ENCODE data around the gene CCDC172.
A peak's percentile ranks its signal among the peaks of the same experiment; 100 is the strongest.

Gene CCDC172

GRCh38 chr10:116324227-116324950 lies at the start of gene CCDC172:
Gene CCDC172, plus strand, starts transcription at chr10:116324448. Its CDS starts 564 bp downstream, at chr10:116325012.
- DNase-seq (ENCODE audit: low read depth, low spot score), result no peak

- no peak for DNase-seq (ENCODE audit: low read depth, low spot score)
Measured at GRCh38 chr10:116276981-116277380, 47.3 kb upstream of the CCDC172 start.

GRCh38 chr10:116278846-116279245 lies 45.4 kb upstream of the CCDC172 start:
- no peak for DNase-seq (ENCODE audit: low read depth, low spot score)

GRCh38 chr10:116281775-116282174 lies 42.5 kb upstream of the CCDC172 start:
- no peak for DNase-seq (ENCODE audit: low read depth, low spot score)

- no peak for DNase-seq (ENCODE audit: low read depth, low spot score)
Measured at GRCh38 chr10:116286626-116287200, 37.5 kb upstream of the CCDC172 start.

GRCh38 chr10:116287906-116288501 lies 36.2 kb upstream of the CCDC172 start:
- peak; percentile 24 for DNase-seq (ENCODE audit: low read depth, low spot score)

GRCh38 chr10:116289652-116290051 lies 34.6 kb upstream of the CCDC172 start:
- DNase-seq (ENCODE audit: low read depth, low spot score), result no peak

GRCh38 chr10:116292493-116292892 lies 31.8 kb upstream of the CCDC172 start:
- no peak for DNase-seq (ENCODE audit: low read depth, low spot score)

- no peak for DNase-seq (ENCODE audit: low read depth, low spot score)
Measured at GRCh38 chr10:116296291-116296721, 27.9 kb upstream of the CCDC172 start.

GRCh38 chr10:116298586-116298985 lies 25.7 kb upstream of the CCDC172 start:
- DNase-seq (ENCODE audit: low read depth, low spot score), result no peak

GRCh38 chr10:116300542-116300941 lies 23.7 kb upstream of the CCDC172 start:
- DNase-seq (ENCODE audit: low read depth, low spot score), result no peak

- DNase-seq (ENCODE audit: low read depth, low spot score), result no peak
Measured at GRCh38 chr10:116304923-116305322, 19.3 kb upstream of the CCDC172 start.

GRCh38 chr10:116306847-116307246 lies 17.4 kb upstream of the CCDC172 start:
- no peak for DNase-seq (ENCODE audit: low read depth, low spot score)

- DNase-seq (ENCODE audit: low read depth, low spot score), result no peak
Measured at GRCh38 chr10:116307455-116307854, 16.8 kb upstream of the CCDC172 start.

GRCh38 chr10:116311016-116311415 lies 13.2 kb upstream of the CCDC172 start:
- no peak for DNase-seq (ENCODE audit: low read depth, low spot score)

GRCh38 chr10:116311706-116312490 lies 12.3 kb upstream of the CCDC172 start:
- DNase-seq (ENCODE audit: low read depth, low spot score), result no peak

- no peak for DNase-seq (ENCODE audit: low read depth, low spot score)
Measured at GRCh38 chr10:116312548-116312947, 11.7 kb upstream of the CCDC172 start.

- no peak for DNase-seq (ENCODE audit: low read depth, low spot score)
Measured at GRCh38 chr10:116316503-116316902, 7.7 kb upstream of the CCDC172 start.

- no peak for DNase-seq (ENCODE audit: low read depth, low spot score)
Measured at GRCh38 chr10:116324951-116325635, 845 bp downstream of the CCDC172 start.

- DNase-seq (ENCODE audit: low read depth, low spot score), result no peak
Measured at GRCh38 chr10:116325987-116326386, 1.7 kb downstream of the CCDC172 start.

GRCh38 chr10:116329153-116329552 lies 4.9 kb downstream of the CCDC172 start:
- no peak for DNase-seq (ENCODE audit: low read depth, low spot score)

- no peak for DNase-seq (ENCODE audit: low read depth, low spot score)
Measured at GRCh38 chr10:116331815-116332214, 7.6 kb downstream of the CCDC172 start.

Measured in smooth muscle cell of the brain vasculature (primary cell).